ENCODE measurements around the gene B4GALT1. TPM values are rescaled to one million over a fixed set of nuclear protein-coding genes. Genes with fewer than 3 reads are reported as not detected.

The B4GALT1 gene
- total and polyA plus RNA-seq, 4 donors = 27.2 to 130 (median 86.2) TPM

- no peaks in the 10 kb centered on the region for H3K9me3 ChIP-seq (ENCODE audit: control insufficient read depth in 4 of 4, insufficient read depth in 3 of 4, low read length in 3 of 4)
- H3K9ac ChIP-seq (ENCODE audit: insufficient read depth in 1 of 2, low read length in 2 of 2) = no peak overlapping the region
- H3K36me3 ChIP-seq (ENCODE audit: control insufficient read depth in 4 of 4, insufficient read depth in 4 of 4, low read length in 4 of 4) = peaks cover 7 to 31% (median 17%) of the 10 kb centered on the region in 4 donors
- TF ChIP-seq CTCF (IDR thresholded peaks at IDR 0.05; ENCODE audit: control extremely low read depth, extremely low read depth) = no peak
- peaks cover 0 to 8% (median 6%) of the 10 kb centered on the region in 5 donors for H3K4me1 ChIP-seq (ENCODE audit: control insufficient read depth in 5 of 5, insufficient read depth in 5 of 5, low read length in 5 of 5)
- no peak overlapping the region for H3K4me3 ChIP-seq
- 86 to 90% methylated on average over 4 of the region's 4 CpGs for WGBS, 2 donors
- no peak overlapping the region for H3K27ac ChIP-seq (ENCODE audit: low read depth in 1 of 2, low read length in 1 of 2)
- no peaks in the 10 kb centered on the region for H3K27me3 ChIP-seq (ENCODE audit: control insufficient read depth in 3 of 3, insufficient read depth in 3 of 3, low read length in 2 of 3)
- DNase-seq (no peak), ATAC-seq (ENCODE audit: insufficient read depth, low FRiP score) (no peak)
Observed at GRCh38 chr9:33112094-33112493, 55.0 kb downstream of the B4GALT1 start.

GRCh38 chr9:33111631-33112030 lies 55.5 kb downstream of the B4GALT1 start:
- no peak overlapping the region for H3K4me3 ChIP-seq
- H3K9ac ChIP-seq (ENCODE audit: insufficient read depth in 1 of 2, low read length in 2 of 2) = no peak overlapping the region
- ATAC-seq (ENCODE audit: insufficient read depth, low FRiP score) (no peak), DNase-seq (no peak)
- no peaks in the 10 kb centered on the region for H3K27me3 ChIP-seq (ENCODE audit: control insufficient read depth in 3 of 3, insufficient read depth in 3 of 3, low read length in 2 of 3)
- no peak overlapping the region for H3K27ac ChIP-seq (ENCODE audit: low read depth in 1 of 2, low read length in 1 of 2)
- WGBS, 2 donors = 91% methylated on average over 5 of the region's 5 CpGs
- H3K9me3 ChIP-seq (ENCODE audit: control insufficient read depth in 4 of 4, insufficient read depth in 3 of 4, low read length in 3 of 4) = no peaks in the 10 kb centered on the region
- peaks cover 7 to 31% (median 17%) of the 10 kb centered on the region in 4 donors for H3K36me3 ChIP-seq (ENCODE audit: control insufficient read depth in 4 of 4, insufficient read depth in 4 of 4, low read length in 4 of 4)
- H3K4me1 ChIP-seq (ENCODE audit: control insufficient read depth in 5 of 5, insufficient read depth in 5 of 5, low read length in 5 of 5) = peaks cover 0 to 13% (median 10%) of the 10 kb centered on the region in 5 donors
- TF ChIP-seq CTCF (IDR thresholded peaks at IDR 0.05; ENCODE audit: control extremely low read depth, extremely low read depth) = no peak

GRCh38 chr9:33110686-33111085 lies 56.5 kb downstream of the B4GALT1 start:
- H3K4me3 ChIP-seq = no peak overlapping the region
- TF ChIP-seq CTCF (IDR thresholded peaks at IDR 0.05; ENCODE audit: control extremely low read depth, extremely low read depth) = no peak
- H3K27me3 ChIP-seq (ENCODE audit: control insufficient read depth in 3 of 3, insufficient read depth in 3 of 3, low read length in 2 of 3) = no peaks in the 10 kb centered on the region
- 94 to 95% methylated on average over 5 of the region's 5 CpGs for WGBS, 2 donors
- ATAC-seq (ENCODE audit: insufficient read depth, low FRiP score) (no peak), DNase-seq (no peak)
- H3K9me3 ChIP-seq (ENCODE audit: control insufficient read depth in 4 of 4, insufficient read depth in 3 of 4, low read length in 3 of 4) = no peaks in the 10 kb centered on the region
- H3K4me1 ChIP-seq (ENCODE audit: control insufficient read depth in 5 of 5, insufficient read depth in 5 of 5, low read length in 5 of 5) = peaks cover 0 to 13% (median 10%) of the 10 kb centered on the region in 5 donors
- H3K27ac ChIP-seq (ENCODE audit: low read depth in 1 of 2, low read length in 1 of 2) = no peak overlapping the region
- no peak overlapping the region for H3K9ac ChIP-seq (ENCODE audit: insufficient read depth in 1 of 2, low read length in 2 of 2)
- peaks cover 7 to 31% (median 16%) of the 10 kb centered on the region in 4 donors for H3K36me3 ChIP-seq (ENCODE audit: control insufficient read depth in 4 of 4, insufficient read depth in 4 of 4, low read length in 4 of 4)
